Measurements from ENCODE around the gene GABARAP.

GABARAP gene

GRCh38 chr17:7266784-7267183 lies 24.5 kb upstream of the GABARAP start:
- H3K27ac ChIP-seq (ENCODE audit: low read depth, low read length): no peak overlapping the region
- H3K4me3 ChIP-seq (ENCODE audit: low read length): no peak overlapping the region
- no peaks in the 10 kb centered on the region for H4K20me1 ChIP-seq (ENCODE audit: control insufficient read depth, insufficient read depth, low read depth, low read length)
- no peaks in the 10 kb centered on the region for H3K9me3 ChIP-seq (ENCODE audit: control insufficient read depth, insufficient read depth, low read length)
- H3K4me2 ChIP-seq (ENCODE audit: low read length): no peak overlapping the region
- H3K9me2 ChIP-seq (replicated peaks; ENCODE audit: control insufficient read depth, low read length): no peaks in the 10 kb centered on the region
- peaks cover 25% of the 10 kb centered on the region for H3K27me3 ChIP-seq (ENCODE audit: control insufficient read depth, low read length)
- no peaks in the 10 kb centered on the region for H3K79me2 ChIP-seq (ENCODE audit: control insufficient read depth, low read length)
- no peak for TF ChIP-seq EZH2phosphoT487 (IDR thresholded peaks at IDR 0.05; ENCODE audit: borderline replicate concordance, low read length)
- TF ChIP-seq CTCF (IDR thresholded peaks at IDR 0.05; ENCODE audit: low read depth, low read length, poor library complexity, severe bottlenecking): no peak
- H3F3A ChIP-seq (ENCODE audit: control insufficient read depth, insufficient read depth): no peaks in the 10 kb centered on the region
- H3K36me3 ChIP-seq (ENCODE audit: control insufficient read depth, low read length): no peaks in the 10 kb centered on the region
- peaks cover 20% of the 10 kb centered on the region for H3K4me1 ChIP-seq (ENCODE audit: control insufficient read depth, low read length)

GRCh38 chr17:7263801-7264078 lies 21.5 kb upstream of the GABARAP start:
- Histone ChIP-seq H4K20me1 (ENCODE audit: control insufficient read depth, insufficient read depth, low read depth, low read length) (no peaks in the 10 kb centered on the region), H3K9me3 (ENCODE audit: control insufficient read depth, insufficient read depth, low read length) (no peaks in the 10 kb centered on the region), H3K4me2 (ENCODE audit: low read length) (peak overlapping the region; percentile 87), H3F3A (ENCODE audit: control insufficient read depth, insufficient read depth) (peaks cover 6% of the 10 kb centered on the region; the same call in 1 of the 2 replicates), H3K4me1 (ENCODE audit: control insufficient read depth, low read length) (peaks cover 31% of the 10 kb centered on the region), H3K36me3 (ENCODE audit: control insufficient read depth, low read length) (peaks cover 12% of the 10 kb centered on the region), H3K79me2 (ENCODE audit: control insufficient read depth, low read length) (no peaks in the 10 kb centered on the region), H3K4me3 (ENCODE audit: low read length) (peak overlapping the region; percentile 62), H3K9me2 (replicated peaks; ENCODE audit: control insufficient read depth, low read length) (no peaks in the 10 kb centered on the region), H3K27me3 (ENCODE audit: control insufficient read depth, low read length) (peaks cover 32% of the 10 kb centered on the region), H3K27ac (ENCODE audit: low read depth, low read length) (no peak overlapping the region)
- TF ChIP-seq CTCF (IDR thresholded peaks at IDR 0.05; ENCODE audit: low read depth, low read length, poor library complexity, severe bottlenecking): no peak
- no peak for TF ChIP-seq EZH2phosphoT487 (IDR thresholded peaks at IDR 0.05; ENCODE audit: borderline replicate concordance, low read length)

- peak overlapping the region; percentile 62 for H3K4me3 ChIP-seq (ENCODE audit: low read length)
- no peaks in the 10 kb centered on the region for H4K20me1 ChIP-seq (ENCODE audit: control insufficient read depth, insufficient read depth, low read depth, low read length)
- TF ChIP-seq CTCF (IDR thresholded peaks at IDR 0.05; ENCODE audit: low read depth, low read length, poor library complexity, severe bottlenecking) (no peak), EZH2phosphoT487 (IDR thresholded peaks at IDR 0.05; ENCODE audit: borderline replicate concordance, low read length) (no peak)
- no peaks in the 10 kb centered on the region for H3K9me3 ChIP-seq (ENCODE audit: control insufficient read depth, insufficient read depth, low read length)
- no peaks in the 10 kb centered on the region for H3K79me2 ChIP-seq (ENCODE audit: control insufficient read depth, low read length)
- H3K36me3 ChIP-seq (ENCODE audit: control insufficient read depth, low read length): peaks cover 16% of the 10 kb centered on the region
- peaks cover 31% of the 10 kb centered on the region for H3K4me1 ChIP-seq (ENCODE audit: control insufficient read depth, low read length)
- H3K27me3 ChIP-seq (ENCODE audit: control insufficient read depth, low read length): peaks cover 32% of the 10 kb centered on the region
- H3K4me2 ChIP-seq (ENCODE audit: low read length): peak overlapping the region; percentile 87
- H3F3A ChIP-seq (ENCODE audit: control insufficient read depth, insufficient read depth): peaks cover 6% of the 10 kb centered on the region; the same call in 1 of the 2 replicates
- H3K9me2 ChIP-seq (replicated peaks; ENCODE audit: control insufficient read depth, low read length): no peaks in the 10 kb centered on the region
- H3K27ac ChIP-seq (ENCODE audit: low read depth, low read length): no peak overlapping the region
These were observed 20.9 kb upstream of the GABARAP start for GRCh38 chr17:7262935-7263800.

Measured in DOHH2 (cell line).